ENCODE measurements around the gene ERBB4. TPM values are rescaled to one million over a fixed set of nuclear protein-coding genes. Genes with fewer than 3 reads are reported as not detected.

ERBB4 gene
- total and polyA plus RNA-seq, 2 of the 8 experiments (the other 6 are each of a cell fraction or from before 2014, with no cell fraction given): 0.34 to 1.3 TPM

GRCh38 chr2:211349031-211349430 is 1189.6 kb downstream of the ERBB4 start (continued):
- TF ChIP-seq CHD7 (IDR thresholded peaks at IDR 0.05; ENCODE audit: insufficient replicate concordance, low read length) (no peak), CREB1 (IDR thresholded peaks at IDR 0.05) (no peak), ATF2 (IDR thresholded peaks at IDR 0.05; ENCODE audit: low read length) (no peak), PHF8 (conservative IDR thresholded peaks at IDR 0.05; ENCODE audit: low read depth, low read length) (no peak), JUN (IDR thresholded peaks at IDR 0.05; ENCODE audit: low read depth, low read length) (no peak), SIRT6 (IDR thresholded peaks at IDR 0.05; ENCODE audit: low read length) (no peak), BCL11A (IDR thresholded peaks at IDR 0.05; ENCODE audit: low read depth in 2 of 2, low read length in 2 of 2) (no peak), CBX8 (IDR thresholded peaks at IDR 0.05; ENCODE audit: borderline replicate concordance, low read depth, low read length) (no peak), TBP (IDR thresholded peaks at IDR 0.05; ENCODE audit: low read depth, low read length) (no peak), CHD2 (IDR thresholded peaks at IDR 0.05; ENCODE audit: low read length) (no peak), KDM1A (IDR thresholded peaks at IDR 0.05; ENCODE audit: borderline replicate concordance, low read length) (no peak)
